Keratinocyte (primary cell): ENCODE data around the gene ZNF792. TPM values are rescaled to one million over a fixed set of nuclear protein-coding genes. Genes with fewer than 3 reads are reported as not detected.

ENCODE experiments used
- DNase-seq: peaks from one replicate; pipeline ENCODE4 v3.0.0-alpha.2; 2011; ENCODE audit warnings: low read depth, missing footprints, low spot score
- FAIRE-seq: peaks from 2 replicates; lab custom pipeline; 2011; peaks lifted over from hg19 to GRCh38; lab: Jason Lieb, UNC
- H2AFZ ChIP-seq: 2 replicates; pipeline ENCODE4 v1.6.0; 2012; ENCODE audit warnings: low read length, control low read depth, inconsistent platforms; ENCODE audit not compliant: control insufficient read depth
- H3K27ac ChIP-seq: 2 replicates; pipeline ENCODE4 v1.5.1; 2011; ENCODE audit warnings: low read length; ENCODE audit not compliant: control insufficient read depth, insufficient read depth
- H3K27me3 ChIP-seq: 3 replicates; pipeline ENCODE4 v1.6.0; 2011; ENCODE audit warnings: low read length; ENCODE audit not compliant: control insufficient read depth, insufficient read depth; ENCODE audit errors: extremely low read depth
- H3K36me3 ChIP-seq, 2 experiments: 2 replicates in 1 of 2; 3 replicates in 1 of 2; pipeline ENCODE4 v1.5.1; 2011; ENCODE audit warnings: low read length in 2 of 2, mild to moderate bottlenecking in 1 of 2; ENCODE audit not compliant: control insufficient read depth in 2 of 2, insufficient read depth in 2 of 2; ENCODE audit errors: extremely low read depth in 1 of 2
- H3K4me1 ChIP-seq: 3 replicates; pipeline ENCODE4 v1.5.1; 2011; ENCODE audit warnings: low read length; ENCODE audit not compliant: control insufficient read depth, insufficient read depth; ENCODE audit errors: extremely low read depth
- H3K4me2 ChIP-seq: 3 replicates; pipeline ENCODE4 v1.6.0; 2011; ENCODE audit warnings: low read depth, low read length; ENCODE audit not compliant: control insufficient read depth, insufficient read depth; ENCODE audit errors: extremely low read depth
- H3K4me3 ChIP-seq, 3 experiments: fragments of 200-600 bp in 1 of 3; sonication (generic) in 1 of 3; 2 replicates in 2 of 3; 3 replicates in 1 of 3; pipeline ENCODE4 v1.5.1; 2011 to 2016; ENCODE audit warnings: low read length in 3 of 3, mild to moderate bottlenecking in 3 of 3, control low read depth in 2 of 3, inconsistent platforms in 1 of 3, low read depth in 1 of 3, mixed read lengths in 1 of 3, mixed run types in 1 of 3, moderate library complexity in 1 of 3; ENCODE audit not compliant: control insufficient read depth in 2 of 3, insufficient read depth in 2 of 3; ENCODE audit errors: extremely low read depth in 1 of 3
- H3K79me2 ChIP-seq: 2 replicates; pipeline ENCODE4 v1.6.0; 2012; ENCODE audit warnings: low read length; ENCODE audit not compliant: control insufficient read depth, insufficient read depth
- H3K9ac ChIP-seq: 3 replicates; pipeline ENCODE4 v1.6.0; 2011; ENCODE audit warnings: low read length; ENCODE audit not compliant: control insufficient read depth, insufficient read depth; ENCODE audit errors: extremely low read depth
- H3K9me1 ChIP-seq: 3 replicates; pipeline ENCODE4 v1.6.0; 2011; ENCODE audit warnings: low read length; ENCODE audit not compliant: control insufficient read depth, insufficient read depth; ENCODE audit errors: extremely low read depth
- H3K9me3 ChIP-seq: 2 replicates; pipeline ENCODE4 v1.5.1; 2012; ENCODE audit warnings: low read depth, low read length; ENCODE audit not compliant: control insufficient read depth
- H4K20me1 ChIP-seq: 3 replicates; pipeline ENCODE4 v1.6.0; 2011; ENCODE audit warnings: low read length; ENCODE audit not compliant: control insufficient read depth, insufficient read depth; ENCODE audit errors: extremely low read depth
- CTCF ChIP-seq, 3 experiments: IDR thresholded peaks in 1 of 3; conservative IDR thresholded peaks in 1 of 3; optimal IDR thresholded peaks in 1 of 3; 2 replicates in 2 of 3; 3 replicates in 1 of 3; pipeline versions ENCODE3 to v1.5.1; 2011; ENCODE audit warnings: low read length in 3 of 3, mild to moderate bottlenecking in 3 of 3, moderate library complexity in 2 of 3, control low read depth in 1 of 3, inconsistent platforms in 1 of 3; ENCODE audit not compliant: insufficient read depth in 2 of 3; ENCODE audit errors: extremely low read depth in 1 of 3
- EZH2 ChIP-seq: IDR thresholded peaks from one replicate; pipeline ENCODE4 v1.6.1; 2012; ENCODE audit warnings: inconsistent platforms, mild to moderate bottlenecking, low read length, moderate library complexity
- dilution Hi-C: fragments of 300-500 bp; cut with MboI; formaldehyde crosslinking; loops from one replicate; pipeline ENCODE4 v1.7.0; 2020; ENCODE audit warnings: low sequenced_read_pairs; ENCODE audit not compliant: extremely low pct_ligation_motif_present
- polyA plus RNA-seq, 5 experiments: library from polyadenylated mRNA; depleted of rRNA in 3 of 5; stranded (reverse) in 3 of 5; stranded (forward) in 1 of 5; unstranded in 1 of 5; fragments of >200 nt; gene quantifications; 1 replicate in 1 of 5; 2 replicates in 3 of 5; 3 replicates in 1 of 5; pipeline versions ENCODE4 v1.2.1 to v1.2.3, GENCODE V29; 2011 to 2012; ENCODE audit warnings: missing spikeins in 2 of 5, low read depth in 1 of 5, low replicate concordance in 1 of 5

The ZNF792 gene
- polyA plus RNA-seq, 1 donor (not counting 4 experiments of a cell fraction or from before 2014, with no cell fraction given): 1.9 TPM

- peak overlapping the region; percentile 60 for H3K9ac ChIP-seq
- no peak for DNase-seq
- H3K4me1 ChIP-seq: peaks cover 10% of the 10 kb centered on the region
- H4K20me1 ChIP-seq: no peaks in the 10 kb centered on the region
- peak overlapping the region; percentile 38 for H2AFZ ChIP-seq
- H3K27me3 ChIP-seq: no peaks in the 10 kb centered on the region
- H3K36me3 ChIP-seq: peaks cover 5 to 15% of the 10 kb centered on the region in 2 experiments
- peak overlapping the region; percentile 67 to 84 (median 73) for H3K4me3 ChIP-seq
- peaks cover 17% of the 10 kb centered on the region for H3K9me3 ChIP-seq
- TF ChIP-seq EZH2 (no peak), CTCF (optimal IDR thresholded peaks at IDR 0.05 in 1 of 3, IDR thresholded peaks at IDR 0.05 in 1 of 3, conservative IDR thresholded peaks at IDR 0.05 in 1 of 3; ENCODE audit: extremely low read depth in 1 of 3, insufficient read depth in 2 of 3, low read length in 3 of 3) (no peak)
- FAIRE-seq: no peak
- peak overlapping the region; percentile 91 for H3K4me2 ChIP-seq
- no peaks in the 10 kb centered on the region for H3K9me1 ChIP-seq
- H3K27ac ChIP-seq: no peak overlapping the region
- H3K79me2 ChIP-seq: peaks cover 5% of the 10 kb centered on the region
- dilution Hi-C loops: no loop called here
Measured at GRCh38 chr19:34962687-34963572, 1.1 kb downstream of the ZNF792 start.

- peaks cover 5 to 19% of the 10 kb centered on the region in 2 experiments for H3K36me3 ChIP-seq
- no peak overlapping the region for H2AFZ ChIP-seq
- FAIRE-seq (peak; percentile 29), DNase-seq (no peak)
- H4K20me1 ChIP-seq: no peaks in the 10 kb centered on the region
- H3K79me2 ChIP-seq: peaks cover 5% of the 10 kb centered on the region
- H3K9ac ChIP-seq: no peak overlapping the region
- no peak overlapping the region for H3K4me3 ChIP-seq
- H3K9me3 ChIP-seq: peaks cover 24% of the 10 kb centered on the region
- H3K27ac ChIP-seq: no peak overlapping the region
- dilution Hi-C loops: no loop called here
- H3K27me3 ChIP-seq: no peaks in the 10 kb centered on the region
- peak overlapping the region; percentile 91 for H3K4me2 ChIP-seq
- no peak for TF ChIP-seq EZH2
- no peak for TF ChIP-seq CTCF (optimal IDR thresholded peaks at IDR 0.05 in 1 of 3, IDR thresholded peaks at IDR 0.05 in 1 of 3, conservative IDR thresholded peaks at IDR 0.05 in 1 of 3; ENCODE audit: extremely low read depth in 1 of 3, insufficient read depth in 2 of 3, low read length in 3 of 3)
- peaks cover 10% of the 10 kb centered on the region for H3K4me1 ChIP-seq
- no peaks in the 10 kb centered on the region for H3K9me1 ChIP-seq
Measured at GRCh38 chr19:34961775-34962686, 2.0 kb downstream of the ZNF792 start.
